SK-N-MC (cell line): ENCODE data around the gene INHBB.

Source experiments
- DNase-seq: peaks from one replicate; pipeline ENCODE4 v3.0.0-alpha.2; 2011; ENCODE audit warnings: low read depth, low spot score
- H3K27ac ChIP-seq: fragments of 200-600 bp; sonication (generic); 2 replicates; pipeline ENCODE4 v1.5.1; 2016; ENCODE audit warnings: mixed run types
- H3K36me3 ChIP-seq: fragments of 200-600 bp; sonication (generic); 2 replicates; pipeline ENCODE4 v1.6.1; 2017; ENCODE audit warnings: antibody characterized with exemption, low read length, mixed read lengths; ENCODE audit not compliant: insufficient read depth
- H3K4me3 ChIP-seq: fragments of 200-600 bp; sonication (generic); 2 replicates; pipeline ENCODE4 v1.5.1; 2016
- H3K9ac ChIP-seq: fragments of 200-600 bp; sonication (generic); 2 replicates; pipeline ENCODE4 v1.8.0; 2017; ENCODE audit warnings: mixed run types, mixed read lengths; ENCODE audit not compliant: insufficient read length
- H3K9me3 ChIP-seq: fragments of 200-600 bp; sonication (generic); 2 replicates; pipeline ENCODE4 v1.6.1; 2017; ENCODE audit warnings: low read depth, mild to moderate bottlenecking, antibody characterized with exemption, low read length, moderate library complexity, mixed read lengths
- EZH2 ChIP-seq: fragments of 200-600 bp; sonication (generic); IDR thresholded peaks from one replicate; pipeline ENCODE4 v1.6.1; 2017; ENCODE audit warnings: antibody characterized with exemption
- FOXP2 ChIP-seq: optimal IDR thresholded peaks from 2 replicates; pipeline ENCODE3; 2011; ENCODE audit warnings: mild to moderate bottlenecking, moderate library complexity; ENCODE audit not compliant: insufficient read depth; ENCODE audit errors: extremely low read length, control extremely low read depth
- POLR2AphosphoS5 ChIP-seq: IDR thresholded peaks from 2 replicates; pipeline ENCODE4 v1.6.1; 2012; ENCODE audit warnings: mild to moderate bottlenecking, low read depth, low read length, borderline replicate concordance

INHBB gene

GRCh38 chr2:120391911-120392665 lies 46.2 kb downstream of the INHBB start:
- Histone ChIP-seq H3K36me3 (no peaks in the 10 kb centered on the region), H3K9me3 (no peaks in the 10 kb centered on the region), H3K4me3 (no peak overlapping the region), H3K9ac (no peak overlapping the region), H3K27ac (no peak overlapping the region)
- DNase-seq, result no peak
- no peak for TF ChIP-seq EZH2
- no peak for TF ChIP-seq FOXP2
- TF ChIP-seq POLR2AphosphoS5, result no peak

GRCh38 chr2:120392923-120393322 lies 47.0 kb downstream of the INHBB start:
- H3K27ac ChIP-seq, result no peak overlapping the region
- H3K9ac ChIP-seq, result no peak overlapping the region
- H3K4me3 ChIP-seq, result no peak overlapping the region
- no peak for TF ChIP-seq POLR2AphosphoS5
- TF ChIP-seq EZH2, result no peak
- TF ChIP-seq FOXP2, result no peak
- DNase-seq, result no peak
- H3K36me3 ChIP-seq, result no peaks in the 10 kb centered on the region
- no peaks in the 10 kb centered on the region for H3K9me3 ChIP-seq

DNA sequence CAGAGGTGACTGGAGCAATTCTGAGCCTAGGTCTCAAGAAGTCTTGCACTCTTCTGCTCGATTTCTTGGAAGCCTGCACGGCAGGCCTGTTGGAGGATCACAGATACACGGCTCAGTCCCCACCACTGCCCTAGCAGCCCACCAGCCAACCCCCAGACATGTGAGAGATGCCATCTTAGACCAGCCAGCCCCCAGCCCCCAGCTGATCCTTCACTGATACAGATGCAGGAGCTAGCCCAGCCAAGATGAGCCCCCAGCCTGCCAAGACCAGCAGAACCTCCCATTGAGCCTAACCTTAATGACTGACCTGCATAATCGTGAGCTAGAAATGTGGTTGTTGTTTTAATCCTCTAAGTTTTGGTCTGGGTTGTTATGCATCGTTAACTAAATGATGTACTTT lies 47.5 kb downstream of the INHBB start:
- Histone ChIP-seq H3K9me3 (no peaks in the 10 kb centered on the region), H3K9ac (no peak overlapping the region), H3K27ac (no peak overlapping the region), H3K36me3 (no peaks in the 10 kb centered on the region), H3K4me3 (no peak overlapping the region)
- no peak for DNase-seq
- no peak for TF ChIP-seq FOXP2
- TF ChIP-seq POLR2AphosphoS5, result no peak
- no peak for TF ChIP-seq EZH2

DNA sequence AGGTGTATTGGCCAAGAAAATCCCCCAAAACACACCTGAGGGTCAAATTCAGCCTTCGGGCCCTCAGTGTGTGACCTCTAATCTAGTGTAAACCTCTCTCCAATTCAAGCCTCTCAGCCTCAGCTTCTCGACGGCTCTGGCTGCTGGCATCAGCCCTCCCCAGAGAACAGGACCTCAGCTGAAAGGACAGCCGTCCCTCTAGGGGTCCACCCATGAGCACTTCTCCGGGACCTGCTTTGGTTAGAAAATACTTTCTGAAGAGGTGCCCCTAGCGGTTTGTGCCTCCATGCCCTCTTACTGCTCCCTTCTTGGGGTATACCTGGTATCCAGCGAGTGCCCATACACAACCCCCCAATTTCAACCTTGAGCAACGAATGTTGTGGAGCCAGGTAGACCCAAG lies 48.8 kb downstream of the INHBB start:
- TF ChIP-seq POLR2AphosphoS5 (no peak), EZH2 (no peak)
- no peak overlapping the region for H3K9ac ChIP-seq
- H3K4me3 ChIP-seq, result no peak overlapping the region
- H3K36me3 ChIP-seq, result no peaks in the 10 kb centered on the region
- H3K27ac ChIP-seq, result no peak overlapping the region
- H3K9me3 ChIP-seq, result no peaks in the 10 kb centered on the region
- DNase-seq, result no peak

DNA sequence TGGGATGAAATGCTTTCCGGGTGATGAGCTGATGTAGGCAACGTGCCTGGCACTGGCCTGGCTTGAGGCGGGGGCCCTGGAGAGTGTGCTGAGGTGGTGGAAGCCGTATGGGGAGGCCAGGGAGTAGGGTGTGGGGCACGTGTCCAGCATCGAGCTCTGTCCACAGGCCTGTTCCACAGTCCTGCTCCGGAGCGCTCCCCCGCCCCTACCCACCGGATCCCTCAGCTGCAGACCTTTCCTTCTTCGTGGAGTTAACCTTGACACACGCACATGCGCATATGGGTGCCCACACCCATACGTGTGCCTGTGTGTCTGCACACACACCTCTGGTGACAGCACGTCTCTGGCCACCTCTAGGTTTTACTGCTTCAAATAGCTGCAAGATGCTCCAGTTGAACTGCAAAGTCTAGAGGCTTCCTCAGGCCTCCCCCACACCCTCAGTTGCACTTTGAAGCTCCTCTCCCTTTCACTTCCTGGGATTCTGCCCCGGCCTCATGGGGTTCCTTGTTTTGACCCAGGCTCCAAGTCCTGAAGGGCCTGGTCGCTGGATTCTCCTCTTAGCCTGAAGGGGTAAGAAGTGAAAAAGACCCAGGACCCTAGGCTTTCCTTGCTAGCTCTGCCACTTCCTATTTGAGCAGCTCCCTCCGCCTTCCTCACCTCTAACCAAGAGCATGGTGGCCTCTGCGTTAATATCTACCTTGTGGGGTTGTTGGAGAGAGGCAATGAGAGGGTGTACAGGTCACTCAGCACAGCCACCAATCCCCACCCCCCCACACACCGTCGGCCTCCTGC lies 49.5 kb downstream of the INHBB start:
- no peak overlapping the region for H3K9ac ChIP-seq
- H3K4me3 ChIP-seq, result peak overlapping the region; percentile 22; the same call in 1 of the 2 replicates
- no peak for DNase-seq
- TF ChIP-seq POLR2AphosphoS5 (no peak), FOXP2 (no peak), EZH2 (no peak)
- H3K36me3 ChIP-seq, result no peaks in the 10 kb centered on the region
- H3K9me3 ChIP-seq, result no peaks in the 10 kb centered on the region
- no peak overlapping the region for H3K27ac ChIP-seq

DNA sequence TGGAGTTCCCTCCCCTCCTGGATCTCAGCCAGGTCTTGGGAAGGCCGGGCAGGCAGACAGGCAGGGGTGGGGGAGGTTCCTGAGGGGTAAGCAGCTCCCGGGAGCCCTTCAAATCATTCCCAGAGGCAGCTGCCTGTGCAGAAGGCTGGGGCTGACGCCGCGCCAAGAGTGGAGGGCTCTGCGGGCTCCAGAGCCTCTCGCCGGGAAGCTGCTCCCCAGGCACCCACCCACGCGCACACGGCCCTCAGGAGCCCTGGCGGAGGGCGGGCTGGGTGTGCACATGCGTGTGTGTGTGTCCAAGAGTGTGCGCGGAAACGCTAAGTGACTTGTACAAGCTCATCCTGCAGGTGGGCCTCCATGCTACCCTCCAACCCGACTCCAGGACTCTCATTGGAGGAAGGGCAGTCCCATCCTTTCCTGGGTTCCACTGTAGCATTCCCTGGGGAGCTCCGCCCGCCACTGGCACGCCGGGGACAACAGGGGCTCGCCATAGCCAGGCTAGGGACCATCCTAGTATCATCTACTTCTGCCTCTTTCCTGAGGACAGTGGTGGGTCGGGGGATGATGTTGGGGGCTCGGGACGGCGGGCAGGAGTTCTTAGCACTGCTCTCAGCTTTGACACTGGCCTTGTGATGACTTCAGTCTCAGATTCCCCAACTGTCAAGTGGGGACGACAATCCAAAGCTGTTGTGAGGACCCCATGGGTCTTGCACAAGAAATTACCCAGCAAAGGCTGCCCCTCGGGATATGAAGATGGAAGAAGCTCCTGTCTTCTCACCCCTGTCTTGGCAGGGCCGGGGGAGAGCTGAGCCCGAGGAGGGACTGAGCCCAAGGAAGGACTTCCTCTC lies 50.3 kb downstream of the INHBB start:
- H3K9me3 ChIP-seq, result no peaks in the 10 kb centered on the region
- H3K4me3 ChIP-seq, result peak overlapping the region; percentile 22; the same call in 1 of the 2 replicates
- peak; percentile 17 for TF ChIP-seq FOXP2
- TF ChIP-seq POLR2AphosphoS5, result no peak
- no peak overlapping the region for H3K27ac ChIP-seq
- DNase-seq, result no peak
- H3K9ac ChIP-seq, result no peak overlapping the region
- H3K36me3 ChIP-seq, result no peaks in the 10 kb centered on the region

DNA sequence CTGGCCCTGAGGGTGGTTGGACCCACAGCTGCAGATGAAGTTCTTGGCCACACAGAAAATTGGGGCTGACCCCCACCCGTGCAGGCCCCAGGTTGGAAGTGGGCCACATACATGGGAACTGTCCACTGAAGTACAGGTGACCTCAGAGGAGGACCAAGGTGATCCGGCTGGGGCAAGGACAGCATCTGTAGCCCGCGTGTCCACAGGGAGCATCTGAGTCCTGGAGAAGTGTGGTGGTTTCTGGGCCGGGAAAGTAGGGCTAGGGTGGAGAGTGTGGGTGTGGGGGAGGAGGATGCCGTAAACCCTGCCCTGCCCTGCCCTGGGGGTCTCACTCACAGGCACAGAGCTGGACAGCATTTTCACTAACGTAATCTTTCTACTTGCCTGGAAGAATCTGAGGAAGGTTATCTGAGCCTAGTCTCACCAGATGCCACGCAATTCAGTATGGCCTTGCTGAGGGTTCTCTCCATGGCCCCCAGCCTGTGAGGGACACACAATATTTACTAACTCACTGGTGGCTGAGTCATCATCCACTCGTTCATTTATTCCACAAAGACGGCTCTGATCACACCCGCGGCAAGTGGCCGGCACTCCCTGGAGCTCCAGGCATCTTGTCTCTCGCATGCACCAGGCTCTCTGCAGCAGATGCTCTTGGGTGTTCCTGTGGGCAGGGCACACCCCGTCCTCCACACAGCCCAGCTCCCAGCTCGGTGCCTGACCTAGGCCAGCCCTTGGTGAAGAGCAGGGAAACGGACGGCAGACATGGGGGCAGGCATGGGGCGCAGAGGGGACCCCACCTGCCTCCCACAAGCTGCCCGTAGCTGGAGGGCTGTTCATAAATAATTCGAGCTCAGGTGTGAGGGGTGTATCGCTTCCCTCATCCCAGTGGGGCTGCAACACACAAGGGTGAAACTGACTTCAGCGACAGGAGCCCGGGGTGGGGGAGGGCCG lies 51.2 kb downstream of the INHBB start:
- Histone ChIP-seq H3K36me3 (no peaks in the 10 kb centered on the region), H3K9me3 (no peaks in the 10 kb centered on the region), H3K4me3 (no peak overlapping the region), H3K27ac (no peak overlapping the region), H3K9ac (no peak overlapping the region)
- no peak for DNase-seq
- no peak for TF ChIP-seq POLR2AphosphoS5
